PC-9 (cell line): ENCODE data around the gene CYP2F1. TPM values are rescaled to one million over a fixed set of nuclear protein-coding genes. Genes with fewer than 3 reads are reported as not detected.
"Not testable (repeated sequence)": the region's sequence is repeated elsewhere in the genome, so short reads cannot be mapped to it uniquely, and the experiment has no call there.

Source experiments
- BruUV-seq: library from RNA; stranded (reverse); fragments of 400-500 nt; replicated peaks from 2 replicates; lab custom pipeline; 2021; lab: Mats Ljungman, UMichigan
- CTCF ChIA-PET: fragments of 300-600 bp; sonication (Branson Sonifier 250); formaldehyde crosslinking; loops from one replicate; lab custom pipeline; 2022; ENCODE audit warnings: antibody characterized with exemption; lab: Charles Lee
- POLR2A ChIA-PET: fragments of 300-600 bp; sonication (Branson Sonifier 250); formaldehyde crosslinking; loops from one replicate; lab custom pipeline; 2022; ENCODE audit warnings: antibody characterized with exemption; ENCODE audit not compliant: unreplicated experiment; lab: Charles Lee
- DNase-seq, 2 experiments: peaks; one replicate each; pipeline versions ENCODE4 v3.0.0 to v3.0.0-alpha.2; 2015 to 2022; ENCODE audit warnings: mixed read lengths in 1 of 2
- H2AFZ ChIP-seq: fragments of 200-600 bp; sonication (generic); 2 replicates; pipeline ENCODE4 v1.8.1; 2017; ENCODE audit warnings: antibody characterized with exemption
- H3F3A ChIP-seq: fragments of 200-600 bp; sonication (generic); 2 replicates; pipeline ENCODE4 v1.8.1; 2017; ENCODE audit warnings: antibody characterized with exemption, mild to moderate bottlenecking, low read depth; ENCODE audit not compliant: insufficient read depth
- H3K27ac ChIP-seq: fragments of 200-600 bp; sonication (generic); 2 replicates; pipeline ENCODE4 v1.6.1; 2016; ENCODE audit warnings: mixed run types
- H3K27me3 ChIP-seq: fragments of 200-600 bp; sonication (generic); 2 replicates; pipeline ENCODE4 v1.6.1; 2016; ENCODE audit warnings: low read depth, mixed run types; ENCODE audit not compliant: insufficient read depth
- H3K36me3 ChIP-seq: fragments of 200-600 bp; sonication (generic); 2 replicates; pipeline ENCODE4 v1.6.1; 2016; ENCODE audit warnings: low read depth, mixed run types
- H3K4me1 ChIP-seq: fragments of 200-600 bp; sonication (generic); replicated peaks from 2 replicates; pipeline ENCODE4 v1.6.1; 2016; ENCODE audit warnings: mixed run types; ENCODE audit not compliant: insufficient read depth
- H3K4me2 ChIP-seq: fragments of 200-600 bp; sonication (generic); 2 replicates; pipeline ENCODE4 v1.6.1; 2017; ENCODE audit warnings: mixed run types
- H3K4me3 ChIP-seq: fragments of 200-600 bp; sonication (generic); 2 replicates; pipeline ENCODE4 v1.6.1; 2016; ENCODE audit warnings: mixed run types
- H3K79me2 ChIP-seq: fragments of 200-600 bp; sonication (generic); 2 replicates; pipeline ENCODE4 v1.6.1; 2017; ENCODE audit warnings: low read depth, mixed run types
- H3K9me2 ChIP-seq: fragments of 200-600 bp; sonication (generic); 2 replicates; pipeline ENCODE4 v1.8.1; 2017; ENCODE audit warnings: mild to moderate bottlenecking; ENCODE audit not compliant: insufficient read depth
- H3K9me3 ChIP-seq: fragments of 200-600 bp; sonication (generic); 2 replicates; pipeline ENCODE4 v1.8.1; 2016; ENCODE audit warnings: low read depth; ENCODE audit not compliant: insufficient read depth
- H4K20me1 ChIP-seq: fragments of 200-600 bp; sonication (generic); 2 replicates; pipeline ENCODE4 v1.8.1; 2017; ENCODE audit not compliant: insufficient read depth
- EZH2 ChIP-seq: fragments of 200-600 bp; sonication (generic); IDR thresholded peaks from 2 replicates; pipeline ENCODE4 v1.8.0; 2017; ENCODE audit warnings: antibody characterized with exemption, low read depth
- intact Hi-C: fragments of 100-400 bp; cut with micrococcal nuclease; formaldehyde crosslinking; loops from one replicate; pipeline ENCODE4 v1.10.0; 2022; ENCODE audit not compliant: unreplicated experiment
- total RNA-seq: library from RNA; stranded (reverse); gene quantifications from 2 replicates; pipeline ENCODE4 v1.2.3, GENCODE V29; 2021
- TF ChIP-seq, protein P1 (sequence below): fragments of 200-600 bp; sonication (generic); conservative IDR thresholded peaks from 2 replicates; pipeline ENCODE4 v1.6.1; 2017; ENCODE audit warnings: mixed run types, antibody characterized with exemption, mild to moderate bottlenecking, moderate library complexity

The CYP2F1 gene
- total RNA-seq, 1 experiment from 2014 or later, result not detected

DNA sequence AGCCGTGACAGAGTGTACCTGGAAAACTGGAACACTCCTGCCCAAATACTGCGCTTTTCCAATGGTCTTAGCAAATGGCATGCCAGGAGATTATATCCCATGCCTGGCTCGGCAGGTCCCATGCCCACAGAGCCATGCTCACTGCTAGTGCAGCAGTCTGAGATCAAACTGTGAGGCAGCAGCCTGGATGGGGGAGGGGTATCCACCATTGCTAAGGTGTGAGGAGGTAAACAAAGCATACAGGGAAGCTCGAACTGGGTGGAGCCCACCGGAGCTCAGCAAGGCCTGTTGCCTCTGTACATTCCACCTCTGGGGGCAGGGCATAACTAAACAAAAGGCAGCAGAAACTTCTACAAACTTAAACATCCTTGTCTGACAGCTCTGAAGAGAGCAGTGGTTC lies 15.5 kb upstream of the CYP2F1 start:
- no TSS peak for BruUV-seq
- Histone ChIP-seq H3K9me2 (no peaks in the 10 kb centered on the region), H3F3A (no peaks in the 10 kb centered on the region), H3K4me2 (no peak overlapping the region), H3K27me3 (peaks cover 19% of the 10 kb centered on the region; the same call in 1 of the 2 replicates), H3K4me3 (no peak overlapping the region), H3K36me3 (no peaks in the 10 kb centered on the region), H2AFZ (no peak overlapping the region), H3K79me2 (no peaks in the 10 kb centered on the region), H3K27ac (no peak overlapping the region), H3K4me1 (no peaks in the 10 kb centered on the region; the same call in 1 of the 2 replicates), H4K20me1 (no peaks in the 10 kb centered on the region), H3K9me3 (0 out of 2 replicates have a peak, but pooled peaks cover 5% of the 10 kb centered on the region)
- ChIA-PET CTCF (no interaction called here), POLR2A (no interaction called here)
- no peak for DNase-seq
- TF ChIP-seq, protein P1, sequence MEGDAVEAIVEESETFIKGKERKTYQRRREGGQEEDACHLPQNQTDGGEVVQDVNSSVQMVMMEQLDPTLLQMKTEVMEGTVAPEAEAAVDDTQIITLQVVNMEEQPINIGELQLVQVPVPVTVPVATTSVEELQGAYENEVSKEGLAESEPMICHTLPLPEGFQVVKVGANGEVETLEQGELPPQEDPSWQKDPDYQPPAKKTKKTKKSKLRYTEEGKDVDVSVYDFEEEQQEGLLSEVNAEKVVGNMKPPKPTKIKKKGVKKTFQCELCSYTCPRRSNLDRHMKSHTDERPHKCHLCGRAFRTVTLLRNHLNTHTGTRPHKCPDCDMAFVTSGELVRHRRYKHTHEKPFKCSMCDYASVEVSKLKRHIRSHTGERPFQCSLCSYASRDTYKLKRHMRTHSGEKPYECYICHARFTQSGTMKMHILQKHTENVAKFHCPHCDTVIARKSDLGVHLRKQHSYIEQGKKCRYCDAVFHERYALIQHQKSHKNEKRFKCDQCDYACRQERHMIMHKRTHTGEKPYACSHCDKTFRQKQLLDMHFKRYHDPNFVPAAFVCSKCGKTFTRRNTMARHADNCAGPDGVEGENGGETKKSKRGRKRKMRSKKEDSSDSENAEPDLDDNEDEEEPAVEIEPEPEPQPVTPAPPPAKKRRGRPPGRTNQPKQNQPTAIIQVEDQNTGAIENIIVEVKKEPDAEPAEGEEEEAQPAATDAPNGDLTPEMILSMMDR, result no peak
- no peak for TF ChIP-seq EZH2
- intact Hi-C loops, result no loop called here

DNA sequence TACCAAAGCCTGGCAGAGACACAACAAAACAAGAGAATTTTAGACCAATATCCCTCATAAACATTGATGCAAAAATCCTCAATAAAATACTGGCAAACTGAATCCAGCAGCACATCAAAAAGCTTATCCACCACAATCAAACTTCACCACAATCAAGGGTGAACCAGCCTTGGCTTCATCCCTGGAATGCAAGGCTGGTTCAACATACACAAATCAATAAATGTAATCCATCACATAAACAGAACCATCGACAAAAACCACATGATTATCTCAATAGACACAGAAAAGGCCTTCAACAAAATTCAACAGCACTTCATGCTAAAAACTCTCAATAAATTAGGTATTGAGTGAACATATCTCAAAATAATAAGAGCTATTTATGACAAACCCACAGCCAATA lies 12.0 kb upstream of the CYP2F1 start:
- intact Hi-C loops, H3K4me3 ChIP-seq, H2AFZ ChIP-seq, POLR2A ChIA-PET, BruUV-seq, H3K9me3 ChIP-seq, H4K20me1 ChIP-seq, H3K4me1 ChIP-seq, H3K79me2 ChIP-seq, H3K4me2 ChIP-seq, H3K9me2 ChIP-seq, CTCF ChIA-PET, H3F3A ChIP-seq, H3K36me3 ChIP-seq, DNase-seq, H3K27ac ChIP-seq: not testable (repeated sequence)
- H3K27me3 ChIP-seq, result peaks cover 13% of the 10 kb centered on the region; the same call in 1 of the 2 replicates

DNA sequence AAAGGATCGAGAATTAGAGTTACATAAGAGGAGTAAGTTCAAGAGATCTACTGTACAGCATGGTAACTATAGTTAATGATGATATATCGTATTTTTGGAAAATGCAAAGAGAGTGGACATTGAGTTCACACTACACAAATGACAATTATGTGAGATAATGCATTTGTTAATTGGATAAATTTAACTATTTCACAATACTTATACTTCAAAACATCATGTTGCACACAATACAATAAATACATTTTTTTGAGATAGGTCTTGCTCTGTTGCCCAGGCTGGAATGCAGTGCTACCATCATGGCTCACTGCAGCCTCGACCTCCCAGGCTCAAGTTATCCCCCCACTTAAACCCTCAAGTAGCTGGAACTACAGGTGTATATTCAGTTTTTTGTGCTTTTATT lies 8.1 kb upstream of the CYP2F1 start:
- no peaks in the 10 kb centered on the region for H3K4me1 ChIP-seq
- no peak overlapping the region for H3K4me3 ChIP-seq
- H3K27ac ChIP-seq, result no peak overlapping the region
- ChIA-PET CTCF (no interaction called here), POLR2A (no interaction called here)
- TF ChIP-seq, protein P1, result no peak
- TF ChIP-seq EZH2, result no peak
- H3K36me3 ChIP-seq, result no peaks in the 10 kb centered on the region
- peaks cover 5% of the 10 kb centered on the region; the same call in 1 of the 2 replicates for H3K27me3 ChIP-seq
- no TSS peak for BruUV-seq
- no peaks in the 10 kb centered on the region for H3K9me2 ChIP-seq
- H3F3A ChIP-seq, result no peaks in the 10 kb centered on the region
- no peaks in the 10 kb centered on the region for H3K79me2 ChIP-seq
- H2AFZ ChIP-seq, result no peak overlapping the region
- intact Hi-C loops, result no loop called here
- no peak for DNase-seq
- peaks cover 5% of the 10 kb centered on the region; the same call in 1 of the 2 replicates for H3K9me3 ChIP-seq
- H4K20me1 ChIP-seq, result no peaks in the 10 kb centered on the region
- H3K4me2 ChIP-seq, result no peak overlapping the region

DNA sequence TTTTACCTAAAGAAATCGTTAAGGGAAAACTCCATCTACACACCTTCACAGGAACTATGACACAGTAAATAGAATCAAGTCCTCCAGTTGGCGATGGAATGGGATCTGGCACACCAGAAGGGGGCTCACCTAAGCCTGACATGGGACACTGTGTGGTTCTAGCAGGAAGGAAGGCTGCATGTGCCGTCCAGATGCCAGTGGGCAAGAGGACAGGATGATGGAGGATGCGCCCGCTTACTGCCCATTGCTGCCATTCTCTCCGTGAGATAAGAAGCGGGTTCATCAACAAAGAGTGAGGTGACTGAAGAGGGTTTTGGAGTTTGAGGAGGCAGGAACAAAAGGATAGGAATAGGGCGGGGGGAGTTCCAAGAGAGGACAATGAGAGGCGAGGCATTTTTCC lies 2.9 kb upstream of the CYP2F1 start:
- Histone ChIP-seq H3K4me1 (peaks cover 4% of the 10 kb centered on the region; the same call in 1 of the 2 replicates), H3K9me3 (no peaks in the 10 kb centered on the region), H4K20me1 (no peaks in the 10 kb centered on the region), H3K27ac (no peak overlapping the region), H3K9me2 (no peaks in the 10 kb centered on the region), H3F3A (no peaks in the 10 kb centered on the region), H3K4me3 (no peak overlapping the region), H2AFZ (no peak overlapping the region), H3K36me3 (no peaks in the 10 kb centered on the region), H3K4me2 (no peak overlapping the region), H3K79me2 (no peaks in the 10 kb centered on the region), H3K27me3 (0 out of 2 replicates have a peak, but pooled peaks cover 3% of the 10 kb centered on the region)
- no peak for DNase-seq
- BruUV-seq, result no TSS peak
- ChIA-PET CTCF (no interaction called here), POLR2A (no interaction called here)
- intact Hi-C loops, result no loop called here
- no peak for TF ChIP-seq EZH2
- TF ChIP-seq, protein P1, result no peak
